ENCODE measurements around the gene PFKM.

DNA sequence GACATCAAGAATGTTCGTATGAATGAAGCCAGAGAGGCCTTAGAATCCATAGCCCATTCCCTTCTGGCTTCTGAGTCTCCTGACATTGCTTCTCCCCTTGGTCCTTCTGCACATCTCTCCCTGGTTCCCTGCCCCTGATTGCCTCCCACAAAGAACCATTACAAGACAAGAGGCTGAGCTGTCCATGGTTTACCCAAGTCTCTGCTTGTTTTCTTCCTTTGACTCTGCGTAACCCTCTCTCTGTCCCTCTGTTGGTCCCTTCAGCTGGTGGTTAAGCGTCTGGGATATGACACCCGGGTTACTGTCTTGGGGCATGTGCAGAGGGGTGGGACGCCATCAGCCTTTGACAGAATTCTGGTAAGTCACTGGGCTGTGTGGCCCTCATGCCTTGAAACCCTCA, 15.9 kb downstream of the PFKM start:
- no peak for TF ChIP-seq POLR2A (IDR thresholded peaks at IDR 0.05; ENCODE audit: low read depth, low read length)
- TF ChIP-seq POLR2AphosphoS5 (IDR thresholded peaks at IDR 0.05; ENCODE audit: low read depth, low read length), result no peak
- TF ChIP-seq TAF1 (IDR thresholded peaks at IDR 0.05; ENCODE audit: low read depth, low read length), result no peak
- TF ChIP-seq PAX5 (IDR thresholded peaks at IDR 0.05; ENCODE audit: insufficient read depth, low read length, severe bottlenecking), result no peak
